ENCODE measurements around the gene CLEC16A.

DNA sequence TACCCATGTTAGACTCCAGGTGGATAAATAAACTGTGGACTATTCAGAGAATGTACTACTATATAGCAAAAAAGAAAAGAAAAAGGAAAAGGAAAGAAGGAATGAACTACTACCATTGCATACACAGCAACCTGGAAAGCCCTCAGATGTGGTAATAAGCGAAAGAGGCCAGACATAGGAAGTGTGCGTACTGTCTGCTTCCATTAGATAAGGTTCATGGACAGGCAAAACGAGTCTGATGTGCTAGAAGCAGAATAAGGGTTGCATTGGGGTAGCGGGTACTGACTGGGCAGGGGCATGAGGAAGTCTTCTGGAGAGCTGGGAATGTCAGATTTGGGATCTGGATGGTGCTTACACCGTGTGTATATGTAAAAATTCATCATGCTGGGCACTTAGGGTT lies 21.8 kb downstream of the CLEC16A start:
- TF ChIP-seq, protein P1, sequence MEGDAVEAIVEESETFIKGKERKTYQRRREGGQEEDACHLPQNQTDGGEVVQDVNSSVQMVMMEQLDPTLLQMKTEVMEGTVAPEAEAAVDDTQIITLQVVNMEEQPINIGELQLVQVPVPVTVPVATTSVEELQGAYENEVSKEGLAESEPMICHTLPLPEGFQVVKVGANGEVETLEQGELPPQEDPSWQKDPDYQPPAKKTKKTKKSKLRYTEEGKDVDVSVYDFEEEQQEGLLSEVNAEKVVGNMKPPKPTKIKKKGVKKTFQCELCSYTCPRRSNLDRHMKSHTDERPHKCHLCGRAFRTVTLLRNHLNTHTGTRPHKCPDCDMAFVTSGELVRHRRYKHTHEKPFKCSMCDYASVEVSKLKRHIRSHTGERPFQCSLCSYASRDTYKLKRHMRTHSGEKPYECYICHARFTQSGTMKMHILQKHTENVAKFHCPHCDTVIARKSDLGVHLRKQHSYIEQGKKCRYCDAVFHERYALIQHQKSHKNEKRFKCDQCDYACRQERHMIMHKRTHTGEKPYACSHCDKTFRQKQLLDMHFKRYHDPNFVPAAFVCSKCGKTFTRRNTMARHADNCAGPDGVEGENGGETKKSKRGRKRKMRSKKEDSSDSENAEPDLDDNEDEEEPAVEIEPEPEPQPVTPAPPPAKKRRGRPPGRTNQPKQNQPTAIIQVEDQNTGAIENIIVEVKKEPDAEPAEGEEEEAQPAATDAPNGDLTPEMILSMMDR (IDR thresholded peaks at IDR 0.05) = no peak
- TF ChIP-seq POLR2A (IDR thresholded peaks at IDR 0.05) (no peak), EP300 (IDR thresholded peaks at IDR 0.05) (no peak)

Measured in gastroesophageal sphincter (tissue), 3 donors.